Measurements from ENCODE around the gene MYO16. TPM values are rescaled to one million over a fixed set of nuclear protein-coding genes. Genes with fewer than 3 reads are reported as not detected.

Gene MYO16
- total and polyA plus RNA-seq, 2 donors = 0.16 to 0.19 TPM

GRCh38 chr13:109114162-109114561 lies 484.8 kb downstream of the MYO16 start:
- H3K36me3 ChIP-seq (ENCODE audit: control insufficient read depth in 2 of 2, insufficient read depth in 2 of 2, low read length in 1 of 2) = no peaks in the 10 kb centered on the region
- no peak for DNase-seq (ENCODE audit: low read depth in 6 of 9, low spot score in 9 of 9)
- no peak overlapping the region for H3K27ac ChIP-seq (ENCODE audit: low read depth in 1 of 2, low read length in 1 of 2)
- no peaks in the 10 kb centered on the region for H3K27me3 ChIP-seq (ENCODE audit: control insufficient read depth in 2 of 2, insufficient read depth in 1 of 2, low read length in 1 of 2)
- WGBS = 95% methylated on average over 5 of the region's 5 CpGs
- no peak overlapping the region for H3K4me3 ChIP-seq (ENCODE audit: low read length in 2 of 2)
- no peaks in the 10 kb centered on the region for H3K9me3 ChIP-seq (ENCODE audit: control insufficient read depth in 2 of 2, insufficient read depth in 1 of 2, low read length in 1 of 2)
- no peaks in the 10 kb centered on the region for H3K4me1 ChIP-seq (ENCODE audit: control insufficient read depth in 2 of 2, insufficient read depth in 2 of 2, low read length in 2 of 2)

- Histone ChIP-seq H3K9me3 (ENCODE audit: control insufficient read depth in 2 of 2, insufficient read depth in 1 of 2, low read length in 1 of 2) (no peaks in the 10 kb centered on the region), H3K27ac (ENCODE audit: low read depth in 1 of 2, low read length in 1 of 2) (no peak overlapping the region), H3K4me3 (ENCODE audit: low read length in 2 of 2) (no peak overlapping the region), H3K36me3 (ENCODE audit: control insufficient read depth in 2 of 2, insufficient read depth in 2 of 2, low read length in 1 of 2) (no peaks in the 10 kb centered on the region), H3K4me1 (ENCODE audit: control insufficient read depth in 2 of 2, insufficient read depth in 2 of 2, low read length in 2 of 2) (no peaks in the 10 kb centered on the region), H3K27me3 (ENCODE audit: control insufficient read depth in 2 of 2, insufficient read depth in 1 of 2, low read length in 1 of 2) (no peaks in the 10 kb centered on the region)
- 98% methylated on average over 2 of the region's 2 CpGs for WGBS
- DNase-seq (ENCODE audit: low read depth in 6 of 9, low spot score in 9 of 9) = no peak
These were observed 485.6 kb downstream of the MYO16 start for GRCh38 chr13:109114991-109115390.

- Histone ChIP-seq H3K4me3 (ENCODE audit: low read length in 2 of 2) (no peak overlapping the region), H3K36me3 (ENCODE audit: control insufficient read depth in 2 of 2, insufficient read depth in 2 of 2, low read length in 1 of 2) (no peaks in the 10 kb centered on the region), H3K4me1 (ENCODE audit: control insufficient read depth in 2 of 2, insufficient read depth in 2 of 2, low read length in 2 of 2) (no peaks in the 10 kb centered on the region), H3K27me3 (ENCODE audit: control insufficient read depth in 2 of 2, insufficient read depth in 1 of 2, low read length in 1 of 2) (no peaks in the 10 kb centered on the region), H3K9me3 (ENCODE audit: control insufficient read depth in 2 of 2, insufficient read depth in 1 of 2, low read length in 1 of 2) (no peaks in the 10 kb centered on the region), H3K27ac (ENCODE audit: low read depth in 1 of 2, low read length in 1 of 2) (no peak overlapping the region)
- 95% methylated on average over 1 of the region's 1 CpG for WGBS
- DNase-seq (ENCODE audit: low read depth in 6 of 9, low spot score in 9 of 9) = no peak
These were observed 489.1 kb downstream of the MYO16 start for GRCh38 chr13:109118521-109118920.

GRCh38 chr13:109119896-109120295 lies 490.5 kb downstream of the MYO16 start:
- Histone ChIP-seq H3K4me3 (ENCODE audit: low read length in 2 of 2) (no peak overlapping the region), H3K36me3 (ENCODE audit: control insufficient read depth in 2 of 2, insufficient read depth in 2 of 2, low read length in 1 of 2) (no peaks in the 10 kb centered on the region), H3K9me3 (ENCODE audit: control insufficient read depth in 2 of 2, insufficient read depth in 1 of 2, low read length in 1 of 2) (no peaks in the 10 kb centered on the region), H3K27me3 (ENCODE audit: control insufficient read depth in 2 of 2, insufficient read depth in 1 of 2, low read length in 1 of 2) (no peaks in the 10 kb centered on the region), H3K4me1 (ENCODE audit: control insufficient read depth in 2 of 2, insufficient read depth in 2 of 2, low read length in 2 of 2) (no peaks in the 10 kb centered on the region), H3K27ac (ENCODE audit: low read depth in 1 of 2, low read length in 1 of 2) (no peak overlapping the region)
- WGBS = 93% methylated on average over 1 of the region's 1 CpG
- DNase-seq (ENCODE audit: low read depth in 6 of 9, low spot score in 9 of 9) = no peak

DNA sequence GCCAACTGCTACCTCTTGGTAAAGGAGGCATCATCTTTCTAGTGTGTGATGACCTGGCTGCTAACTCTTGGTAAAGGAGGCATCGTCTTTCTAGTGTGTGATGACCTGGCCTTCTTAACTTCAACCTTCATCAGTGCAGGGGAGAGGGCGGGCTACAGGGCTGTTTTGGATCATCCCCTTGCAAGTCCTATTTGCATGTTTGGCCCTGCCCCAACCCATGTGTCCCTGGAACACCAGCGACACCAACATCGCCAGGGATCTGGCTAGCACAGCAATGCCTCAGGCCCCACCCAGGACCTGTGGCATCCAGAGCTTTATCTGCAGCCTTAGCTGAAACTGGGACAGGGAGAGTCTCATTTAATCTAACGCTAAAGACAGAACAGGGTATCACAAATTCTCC lies 492.4 kb downstream of the MYO16 start:
- no peaks in the 10 kb centered on the region for H3K9me3 ChIP-seq (ENCODE audit: control insufficient read depth in 2 of 2, insufficient read depth in 1 of 2, low read length in 1 of 2)
- no peaks in the 10 kb centered on the region for H3K4me1 ChIP-seq (ENCODE audit: control insufficient read depth in 2 of 2, insufficient read depth in 2 of 2, low read length in 2 of 2)
- no peaks in the 10 kb centered on the region for H3K27me3 ChIP-seq (ENCODE audit: control insufficient read depth in 2 of 2, insufficient read depth in 1 of 2, low read length in 1 of 2)
- H3K36me3 ChIP-seq (ENCODE audit: control insufficient read depth in 2 of 2, insufficient read depth in 2 of 2, low read length in 1 of 2) = no peaks in the 10 kb centered on the region
- H3K4me3 ChIP-seq (ENCODE audit: low read length in 2 of 2) = no peak overlapping the region
- H3K27ac ChIP-seq (ENCODE audit: low read depth in 1 of 2, low read length in 1 of 2) = no peak overlapping the region
- WGBS = 96% methylated on average over 5 of the region's 5 CpGs
- no peak for DNase-seq (ENCODE audit: low read depth in 6 of 9, low spot score in 9 of 9)

- no peaks in the 10 kb centered on the region for H3K36me3 ChIP-seq (ENCODE audit: control insufficient read depth in 2 of 2, insufficient read depth in 2 of 2, low read length in 1 of 2)
- no peak overlapping the region for H3K4me3 ChIP-seq (ENCODE audit: low read length in 2 of 2)
- H3K9me3 ChIP-seq (ENCODE audit: control insufficient read depth in 2 of 2, insufficient read depth in 1 of 2, low read length in 1 of 2) = no peaks in the 10 kb centered on the region
- 96% methylated on average over 2 of the region's 2 CpGs for WGBS
- H3K4me1 ChIP-seq (ENCODE audit: control insufficient read depth in 2 of 2, insufficient read depth in 2 of 2, low read length in 2 of 2) = no peaks in the 10 kb centered on the region
- H3K27ac ChIP-seq (ENCODE audit: low read depth in 1 of 2, low read length in 1 of 2) = no peak overlapping the region
- DNase-seq (ENCODE audit: low read depth in 6 of 9, low spot score in 9 of 9) = no peak
- no peaks in the 10 kb centered on the region for H3K27me3 ChIP-seq (ENCODE audit: control insufficient read depth in 2 of 2, insufficient read depth in 1 of 2, low read length in 1 of 2)
These were observed 494.6 kb downstream of the MYO16 start for GRCh38 chr13:109123971-109124370.

- DNase-seq (ENCODE audit: low read depth in 6 of 9, low spot score in 9 of 9) = no peak
- 93% methylated on average over 5 of the region's 5 CpGs for WGBS
These were observed 496.8 kb downstream of the MYO16 start for GRCh38 chr13:109126178-109126577.

DNA sequence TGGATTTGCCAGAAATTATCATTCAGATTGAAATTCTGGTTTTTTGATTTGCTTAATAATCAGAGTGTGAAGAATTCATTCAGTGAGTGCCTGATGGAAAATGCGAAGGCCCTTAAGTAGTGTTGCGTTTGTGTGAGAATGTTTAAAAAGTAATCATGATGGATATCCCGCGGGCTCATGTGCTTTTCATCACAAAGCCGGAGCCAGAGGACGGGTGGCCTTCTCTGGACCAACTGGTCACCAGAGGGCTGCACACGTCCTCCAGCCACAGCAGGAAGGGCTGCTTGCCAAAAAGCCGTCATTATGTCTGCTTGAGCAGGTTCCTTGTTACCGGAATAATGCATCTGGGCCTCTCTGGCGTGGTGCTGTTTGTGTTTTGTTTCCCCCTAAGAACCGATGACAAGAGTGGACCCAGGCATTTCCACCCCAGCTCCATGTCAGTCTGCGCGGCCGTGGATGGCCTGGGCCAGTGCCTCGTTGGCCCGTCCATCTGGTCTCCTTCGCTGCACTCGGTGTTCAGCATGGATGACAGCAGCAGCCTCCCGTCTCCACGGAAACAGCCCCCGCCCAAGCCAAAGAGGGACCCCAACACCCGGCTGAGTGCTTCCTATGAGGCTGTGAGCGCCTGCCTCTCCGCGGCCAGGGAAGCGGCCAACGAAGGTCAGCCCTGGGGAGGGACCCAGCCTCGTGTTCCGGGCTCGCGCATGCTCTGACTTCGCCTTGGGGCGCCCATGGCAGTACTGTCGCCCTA lies 497.7 kb downstream of the MYO16 start:
- Histone ChIP-seq H3K27me3 (ENCODE audit: control insufficient read depth in 2 of 2, insufficient read depth in 1 of 2, low read length in 1 of 2) (no peaks in the 10 kb centered on the region), H3K9me3 (ENCODE audit: control insufficient read depth in 2 of 2, insufficient read depth in 1 of 2, low read length in 1 of 2) (no peaks in the 10 kb centered on the region), H3K27ac (ENCODE audit: low read depth in 1 of 2, low read length in 1 of 2) (no peak overlapping the region), H3K4me1 (ENCODE audit: control insufficient read depth in 2 of 2, insufficient read depth in 2 of 2, low read length in 2 of 2) (peaks cover 0 to 11% of the 10 kb centered on the region in 2 donors), H3K36me3 (ENCODE audit: control insufficient read depth in 2 of 2, insufficient read depth in 2 of 2, low read length in 1 of 2) (no peaks in the 10 kb centered on the region), H3K4me3 (ENCODE audit: low read length in 2 of 2) (no peak overlapping the region)
- no peak for DNase-seq (ENCODE audit: low read depth in 6 of 9, low spot score in 9 of 9)
- WGBS = 97% methylated on average over 34 of the region's 34 CpGs

More at GRCh38 chr13:109126178-109126577, 496.8 kb downstream of the MYO16 start:
- Histone ChIP-seq H3K4me3 (ENCODE audit: low read length in 2 of 2) (no peak overlapping the region), H3K4me1 (ENCODE audit: control insufficient read depth in 2 of 2, insufficient read depth in 2 of 2, low read length in 2 of 2) (peaks cover 0 to 7% of the 10 kb centered on the region in 2 donors), H3K9me3 (ENCODE audit: control insufficient read depth in 2 of 2, insufficient read depth in 1 of 2, low read length in 1 of 2) (no peaks in the 10 kb centered on the region), H3K36me3 (ENCODE audit: control insufficient read depth in 2 of 2, insufficient read depth in 2 of 2, low read length in 1 of 2) (no peaks in the 10 kb centered on the region), H3K27ac (ENCODE audit: low read depth in 1 of 2, low read length in 1 of 2) (no peak overlapping the region), H3K27me3 (ENCODE audit: control insufficient read depth in 2 of 2, insufficient read depth in 1 of 2, low read length in 1 of 2) (no peaks in the 10 kb centered on the region)

DNA sequence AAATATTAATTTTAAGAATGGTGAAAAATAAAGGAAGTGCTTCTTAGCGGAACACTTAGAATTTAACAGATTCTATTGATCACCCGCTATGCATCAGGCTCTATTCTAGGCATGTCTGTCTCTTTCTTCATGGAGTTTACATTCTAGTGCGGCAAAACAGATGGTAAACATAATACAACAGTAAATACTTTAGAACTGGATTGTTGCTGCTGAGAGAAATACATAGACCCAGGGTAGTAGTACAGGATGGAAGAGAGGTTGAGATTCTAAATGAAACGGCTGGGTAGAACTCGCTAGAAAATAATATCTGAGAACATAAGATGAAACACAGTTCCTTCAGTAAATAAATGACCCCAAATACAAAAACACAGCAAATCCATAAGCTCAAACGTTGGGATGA lies 498.7 kb downstream of the MYO16 start:
- WGBS = 96% methylated on average over 6 of the region's 6 CpGs
- Histone ChIP-seq H3K36me3 (ENCODE audit: control insufficient read depth in 2 of 2, insufficient read depth in 2 of 2, low read length in 1 of 2) (no peaks in the 10 kb centered on the region), H3K9me3 (ENCODE audit: control insufficient read depth in 2 of 2, insufficient read depth in 1 of 2, low read length in 1 of 2) (no peaks in the 10 kb centered on the region), H3K4me3 (ENCODE audit: low read length in 2 of 2) (no peak overlapping the region), H3K27ac (ENCODE audit: low read depth in 1 of 2, low read length in 1 of 2) (no peak overlapping the region), H3K27me3 (ENCODE audit: control insufficient read depth in 2 of 2, insufficient read depth in 1 of 2, low read length in 1 of 2) (no peaks in the 10 kb centered on the region), H3K4me1 (ENCODE audit: control insufficient read depth in 2 of 2, insufficient read depth in 2 of 2, low read length in 2 of 2) (peaks cover 0 to 12% of the 10 kb centered on the region in 2 donors)
- no peak for DNase-seq (ENCODE audit: low read depth in 6 of 9, low spot score in 9 of 9)
